NCI-H446 (cell line): Measurements from ENCODE around the gene MAIP1.

Source experiments
- DNase-seq, 2 experiments: peaks; one replicate each; lab custom pipeline; 2025; lab: John Stamatoyannopoulos, UW

The MAIP1 gene

DNA sequence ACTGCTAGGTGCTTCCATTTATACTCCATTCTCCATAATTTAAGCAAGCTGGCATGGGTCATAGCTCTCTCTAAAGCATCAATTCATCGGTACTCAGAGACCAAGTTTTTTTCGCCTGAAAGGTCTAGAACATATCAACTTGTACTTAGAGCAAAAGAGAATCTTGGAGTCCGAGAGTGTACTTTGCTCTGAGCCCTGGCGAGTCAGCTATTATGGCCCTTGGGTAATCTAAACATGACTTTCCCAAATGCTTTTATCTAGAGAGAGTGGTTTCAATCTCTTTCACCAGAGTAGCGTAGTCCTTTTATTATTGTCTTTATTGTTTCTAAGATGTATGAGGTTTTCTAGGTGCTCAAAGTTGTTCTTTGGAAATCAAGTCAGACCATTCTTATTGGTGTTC is 34.4 kb downstream of the MAIP1 start:
- DNase-seq, result no peak

DNA sequence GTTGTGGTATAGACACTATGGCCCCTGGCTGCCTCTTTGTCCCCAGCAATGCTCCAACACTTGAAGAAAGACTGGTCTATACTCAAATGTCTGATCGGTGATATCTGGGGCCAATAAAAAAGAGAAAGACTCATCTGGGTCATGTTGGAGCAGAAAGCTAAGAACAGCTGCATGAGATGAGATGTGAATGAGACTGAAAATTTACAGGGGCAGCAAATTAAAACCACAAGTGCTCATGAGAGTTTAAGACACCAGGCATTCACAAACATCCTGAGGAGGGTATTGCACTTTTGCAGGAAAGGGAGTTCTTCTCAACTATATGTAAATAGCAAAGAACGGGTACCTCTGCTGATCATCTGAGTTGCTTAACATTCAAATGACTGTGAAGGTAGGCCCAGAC is 36.3 kb downstream of the MAIP1 start:
- no peak for DNase-seq

DNA sequence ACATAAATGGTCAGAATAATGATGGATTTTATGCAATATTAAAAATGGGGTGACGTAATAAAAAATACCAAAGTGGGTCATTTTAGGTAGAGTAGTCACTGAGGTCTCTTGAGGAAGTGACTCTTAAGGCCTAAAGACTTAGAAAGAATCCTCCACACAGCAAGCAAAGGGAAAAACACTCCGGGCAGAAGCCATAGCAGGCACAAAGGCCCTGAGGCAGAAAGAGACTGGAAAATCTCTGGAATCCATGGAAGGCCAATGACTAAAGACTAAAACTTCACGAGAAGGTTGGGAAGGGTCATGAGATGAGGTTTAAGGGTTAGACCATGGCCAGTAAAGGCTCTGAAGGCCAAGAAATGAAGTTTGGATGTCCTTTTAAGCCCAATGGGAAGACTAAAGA is 36.9 kb downstream of the MAIP1 start:
- DNase-seq, result no peak

DNA sequence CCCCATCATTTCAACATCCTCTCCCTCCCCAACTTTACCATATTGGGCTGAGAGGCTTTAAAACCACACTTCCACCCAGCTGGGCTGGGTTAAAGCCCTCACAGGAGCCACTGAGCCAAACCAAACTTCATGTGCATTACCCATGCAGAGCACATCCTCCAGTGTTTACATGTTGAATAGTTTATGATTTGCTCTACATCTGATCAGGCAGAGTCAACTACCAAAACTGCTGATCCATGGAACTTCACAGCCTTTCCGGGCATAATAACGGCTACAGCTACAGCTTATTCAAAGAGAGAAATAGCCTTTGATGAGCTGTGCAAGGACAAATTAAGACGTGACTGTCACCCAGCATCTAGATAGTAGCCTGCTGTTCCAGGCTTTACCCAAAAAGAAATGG is 39.0 kb downstream of the MAIP1 start:
- DNase-seq, result no peak

DNA sequence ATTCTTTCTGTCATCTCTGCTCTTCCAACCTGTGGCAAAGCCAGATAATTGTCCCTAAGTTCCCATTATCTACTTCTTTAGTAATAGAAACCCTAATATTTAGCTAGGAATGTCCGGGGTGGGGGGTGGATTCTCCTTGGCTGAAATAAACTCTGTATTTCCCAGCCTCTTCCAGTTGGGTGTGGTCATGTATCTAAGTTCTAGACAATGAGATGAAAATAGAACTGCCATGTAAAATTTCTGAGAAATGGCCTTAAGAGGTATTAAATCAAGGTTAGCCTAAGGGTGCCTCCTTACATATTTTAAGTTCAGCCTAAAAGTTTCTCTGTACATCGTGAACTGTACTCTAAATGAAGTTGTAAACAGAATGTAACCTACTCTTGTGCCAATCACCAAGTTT is 39.5 kb downstream of the MAIP1 start:
- DNase-seq, result no peak

DNA sequence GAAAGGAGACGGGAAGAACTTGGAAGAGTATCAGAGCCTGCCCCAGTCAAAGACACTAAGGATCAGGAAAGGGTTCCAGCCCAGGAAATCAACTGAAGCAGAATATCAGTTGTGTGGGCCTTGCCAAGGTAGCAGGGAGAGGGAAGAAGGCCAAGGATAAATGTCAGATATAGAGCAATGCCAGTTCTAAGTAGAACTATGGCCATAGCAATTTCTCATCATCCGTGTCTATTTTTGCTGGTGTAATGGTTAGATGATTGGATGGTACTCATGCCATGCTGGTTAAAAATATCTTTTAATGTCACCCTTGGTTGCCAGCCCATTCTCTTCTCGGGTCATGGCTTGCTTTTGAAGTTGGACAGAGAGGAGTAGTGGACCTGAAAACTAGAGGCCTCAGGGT is 41.9 kb downstream of the MAIP1 start:
- DNase-seq, result no peak

DNA sequence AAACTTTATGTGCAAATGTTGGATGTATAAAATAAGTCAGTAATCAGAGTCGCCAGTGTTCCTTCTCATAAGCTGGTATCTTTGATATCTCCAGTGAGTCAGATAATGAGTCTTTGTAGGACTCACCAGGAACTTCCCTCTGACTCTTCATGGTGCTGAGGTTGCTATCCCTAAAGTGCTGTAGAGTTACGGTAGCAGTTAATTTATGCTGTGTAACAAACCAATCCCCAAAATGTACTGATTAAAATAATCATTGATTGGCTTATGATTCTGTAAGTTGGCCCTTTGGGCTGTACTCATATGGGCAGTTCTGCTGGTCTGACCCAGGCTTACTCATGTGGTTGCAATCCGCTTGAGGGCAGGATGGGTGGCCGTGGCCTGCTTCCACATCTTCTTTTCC is 43.8 kb downstream of the MAIP1 start:
- DNase-seq, result no peak

DNA sequence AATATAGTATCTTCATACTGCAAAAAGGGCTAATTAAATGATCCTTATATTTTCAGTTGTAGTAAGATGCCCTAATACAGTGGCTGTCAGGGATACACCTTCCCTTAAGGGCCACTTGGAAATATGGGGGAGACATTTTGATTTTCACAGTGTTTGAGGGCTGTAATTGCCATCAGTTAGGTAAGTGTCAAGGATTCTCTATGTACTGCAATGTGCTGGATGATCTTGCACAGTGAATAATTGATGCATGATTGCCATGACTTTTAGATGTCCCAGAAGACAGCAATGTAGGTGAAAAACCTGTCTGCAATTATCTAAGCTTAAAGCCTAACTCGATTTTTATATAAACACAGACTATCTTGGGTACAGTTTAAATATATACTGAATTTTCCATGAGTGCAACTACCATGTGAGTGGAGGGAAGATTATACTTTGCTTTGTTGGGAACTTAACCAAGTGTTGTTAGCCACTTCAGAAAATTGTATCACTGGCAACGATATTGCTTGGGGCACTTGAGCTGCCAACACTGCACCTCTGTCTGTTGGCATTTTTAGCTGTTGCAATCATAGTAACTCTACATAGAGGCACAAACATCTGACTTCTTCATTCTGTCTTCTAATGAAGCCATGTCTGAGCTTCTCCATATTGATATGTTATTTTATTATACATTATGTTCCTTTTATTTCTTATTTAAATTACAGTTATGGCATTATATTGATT is 45.2 kb downstream of the MAIP1 start:
- DNase-seq, result no peak

DNA sequence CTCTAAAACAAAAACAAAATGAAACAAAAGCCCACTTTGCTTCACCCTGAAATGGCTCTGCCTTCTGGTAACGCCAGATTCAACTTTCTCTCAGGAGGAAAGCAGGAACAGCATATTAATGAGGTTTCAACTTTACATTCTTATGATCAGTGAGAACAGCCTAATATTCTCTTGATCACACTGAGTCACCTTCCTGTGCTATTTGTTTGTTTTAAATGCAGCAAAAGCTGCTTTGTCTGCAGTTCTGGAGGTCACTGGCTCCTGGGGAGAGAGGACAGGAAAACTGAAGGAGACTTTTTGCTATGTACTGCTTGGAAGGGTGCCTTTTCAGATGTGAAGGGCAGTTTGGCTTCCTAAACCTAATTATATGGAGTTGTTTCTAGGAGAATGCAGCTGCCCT is 48.1 kb downstream of the MAIP1 start:
- no peak for DNase-seq

DNA sequence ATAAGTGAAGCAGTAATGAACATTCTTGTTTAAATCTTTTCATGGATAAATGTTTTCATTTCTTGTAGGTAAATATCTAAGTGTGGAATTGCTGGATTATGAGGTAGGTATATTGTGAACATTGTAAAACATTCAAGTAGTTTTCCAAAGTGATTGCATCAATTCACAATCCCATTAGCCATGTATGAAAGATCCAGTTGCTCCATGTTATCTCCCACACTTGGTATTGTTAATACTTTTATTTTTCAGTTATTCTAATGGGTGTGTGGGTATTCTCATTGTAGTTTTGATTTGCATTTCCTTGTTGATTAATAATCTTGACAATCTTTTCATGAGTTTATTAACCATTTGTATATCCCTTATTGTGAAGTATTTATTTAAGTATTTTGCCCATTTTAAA is 50.3 kb downstream of the MAIP1 start:
- no peak for DNase-seq

DNA sequence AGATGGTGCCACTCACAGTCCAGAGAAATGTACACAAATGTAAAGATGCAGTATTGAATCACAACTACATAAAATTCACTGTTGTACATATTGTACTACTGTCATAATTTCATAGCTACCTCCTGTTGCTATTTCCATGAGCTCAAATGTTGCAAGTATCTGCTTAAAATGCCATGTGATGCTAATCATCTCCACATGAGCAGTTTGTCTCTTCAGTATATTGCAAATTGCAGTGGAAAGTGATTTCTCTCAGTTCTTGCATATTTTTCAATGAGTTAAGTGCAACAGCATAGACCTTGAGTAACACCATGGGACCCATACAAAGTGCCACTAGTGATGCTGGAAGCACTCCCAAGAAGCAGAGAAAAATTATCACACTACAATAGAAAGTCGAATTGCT is 51.9 kb downstream of the MAIP1 start:
- DNase-seq, result no peak

DNA sequence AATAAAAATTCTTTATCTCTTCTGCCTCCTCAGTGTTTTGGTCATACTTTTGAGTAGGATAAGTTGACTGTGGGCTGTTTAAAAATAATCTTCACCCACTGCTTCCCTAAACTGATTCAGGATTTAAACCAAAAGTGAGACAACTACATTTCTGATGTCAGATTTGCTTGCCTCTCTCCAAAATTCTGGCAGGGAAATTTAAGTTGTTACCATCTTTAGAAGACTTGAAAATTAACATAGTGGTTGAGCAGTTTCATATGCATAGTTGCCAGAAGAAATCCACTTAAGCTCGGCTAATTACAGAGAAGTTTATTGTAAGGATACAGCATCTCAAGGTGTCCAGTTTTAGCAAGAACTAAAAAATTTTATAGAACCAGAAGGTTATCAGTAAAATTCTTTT is 57.0 kb downstream of the MAIP1 start:
- DNase-seq, result no peak
